ENCODE results near the gene ANKRD18A.

GRCh38 chr9:38527503-38527902 lies 92.9 kb downstream of the ANKRD18A start:
- TF ChIP-seq CTCF (IDR thresholded peaks at IDR 0.05 in 8 of 11, conservative IDR thresholded peaks at IDR 0.05 in 3 of 11) (no peak), POLR2AphosphoS5 (IDR thresholded peaks at IDR 0.05) (no peak), POLR2A (IDR thresholded peaks at IDR 0.05) (no peak)

All from spleen (tissue), 7 donors.